H1 (cell line): ENCODE measurements around the gene OSCP1. TPM values are rescaled to one million over a fixed set of nuclear protein-coding genes. Genes with fewer than 3 reads are reported as not detected.

Source experiments
- CTCF ChIA-PET: fragments of 300-600 bp; sonication (Branson Sonifier 250); formaldehyde crosslinking; loops from one replicate; lab custom pipeline; 2021; ENCODE audit not compliant: partially characterized antibody; lab: Charles Lee
- POLR2A ChIA-PET: fragments of 300-600 bp; sonication (Branson Sonifier 250); formaldehyde crosslinking; loops from one replicate; lab custom pipeline; 2021; ENCODE audit warnings: inconsistent platforms; ENCODE audit not compliant: partially characterized antibody; lab: Charles Lee
- DNase-seq, 2 experiments: peaks; one replicate each; pipeline versions ENCODE4 v3.0.0 to v3.0.0-alpha.2; 2010 to 2022; ENCODE audit warnings: low spot score in 2 of 2, low read depth in 1 of 2, mixed read lengths in 1 of 2
- FAIRE-seq: peaks from 2 replicates; lab custom pipeline; 2011; peaks lifted over from hg19 to GRCh38; lab: Jason Lieb, UNC
- H2AFZ ChIP-seq: 2 replicates; pipeline ENCODE4 v1.8.1; 2012; ENCODE audit warnings: low read length, inconsistent platforms
- H2AK5ac ChIP-seq: 2 replicates; pipeline ENCODE4 v1.6.1; 2013; ENCODE audit warnings: low read depth, low read length
- H2BK120ac ChIP-seq: replicated peaks from 2 replicates; pipeline ENCODE3; 2013; ENCODE audit warnings: low read depth, low read length, inconsistent platforms
- H2BK12ac ChIP-seq: 2 replicates; pipeline ENCODE4 v1.6.1; 2013; ENCODE audit warnings: low read depth, low read length
- H2BK15ac ChIP-seq: 2 replicates; pipeline ENCODE4 v1.6.1; 2013; ENCODE audit warnings: low read length
- H2BK20ac ChIP-seq: 2 replicates; pipeline ENCODE4 v1.6.1; 2013; ENCODE audit warnings: low read length
- H2BK5ac ChIP-seq: 2 replicates; pipeline ENCODE4 v1.6.1; 2013; ENCODE audit warnings: low read depth, low read length
- H3K14ac ChIP-seq: 2 replicates; pipeline ENCODE4 v1.6.1; 2013; ENCODE audit warnings: inconsistent platforms; ENCODE audit not compliant: insufficient read length
- H3K18ac ChIP-seq: 2 replicates; pipeline ENCODE4 v1.6.1; 2013; ENCODE audit warnings: low read length; ENCODE audit errors: extremely low read depth
- H3K23ac ChIP-seq: 2 replicates; pipeline ENCODE4 v1.6.1; 2013; ENCODE audit warnings: inconsistent platforms; ENCODE audit not compliant: insufficient read length
- H3K23me2 ChIP-seq: 2 replicates; pipeline ENCODE4 v1.6.1; 2013; ENCODE audit warnings: low read depth, low read length
- H3K27ac ChIP-seq: 2 replicates; pipeline ENCODE4 v1.6.1; 2011; ENCODE audit warnings: low read depth, low read length, inconsistent platforms
- H3K27me3 ChIP-seq, 4 experiments: replicated peaks in 1 of 4; 1 replicate in 1 of 4; 2 replicates in 3 of 4; pipeline versions ENCODE4 v1.6.1 to v1.8.1; 2011 to 2013; ENCODE audit warnings: low read length in 3 of 4, mild to moderate bottlenecking in 3 of 4, inconsistent platforms in 2 of 4, mixed read lengths in 2 of 4, moderate library complexity in 1 of 4; ENCODE audit not compliant: control insufficient read depth in 3 of 4, insufficient read depth in 3 of 4; ENCODE audit errors: extremely low read depth in 1 of 4
- H3K36me3 ChIP-seq, 4 experiments: 2 replicates each; pipeline versions ENCODE4 v1.6.1 to v1.8.1; 2011 to 2013; ENCODE audit warnings: mild to moderate bottlenecking in 4 of 4, low read length in 3 of 4, moderate library complexity in 2 of 4, control low read depth in 1 of 4, inconsistent platforms in 1 of 4; ENCODE audit not compliant: insufficient read depth in 4 of 4, control insufficient read depth in 2 of 4
- H3K4ac ChIP-seq: replicated peaks from 2 replicates; pipeline ENCODE3; 2013; ENCODE audit warnings: low read length, low read depth, mixed read lengths, inconsistent platforms; ENCODE audit not compliant: insufficient read length
- H3K4me1 ChIP-seq, 4 experiments: replicated peaks in 1 of 4; 1 replicate in 1 of 4; 2 replicates in 3 of 4; pipeline versions ENCODE4 v1.6.1 to v1.8.1; 2011 to 2013; ENCODE audit warnings: low read length in 3 of 4, inconsistent platforms in 2 of 4, mixed read lengths in 1 of 4; ENCODE audit not compliant: insufficient read depth in 4 of 4, control insufficient read depth in 3 of 4
- H3K4me2 ChIP-seq, 2 experiments: 2 replicates each; pipeline versions ENCODE4 v1.6.1 to v1.8.1; 2011 to 2013; ENCODE audit warnings: low read depth in 2 of 2, low read length in 2 of 2, control low read depth in 1 of 2, inconsistent platforms in 1 of 2, mild to moderate bottlenecking in 1 of 2; ENCODE audit not compliant: insufficient read depth in 1 of 2
- H3K4me3 ChIP-seq, 4 experiments: fragments of 200-600, 300-600 bp in 1 of 4; sonication (generic), shearing (Covaris generic), sonication (Bioruptor Twin) in 1 of 4; 2 replicates each; pipeline versions ENCODE4 v1.5.1 to v1.8.1; 2011 to 2016; ENCODE audit warnings: low read length in 4 of 4, low read depth in 3 of 4, control low read depth in 2 of 4, inconsistent platforms in 2 of 4, mild to moderate bottlenecking in 2 of 4, mixed read lengths in 1 of 4, moderate library complexity in 1 of 4; ENCODE audit not compliant: insufficient read depth in 2 of 4; ENCODE audit errors: extremely low read depth in 1 of 4
- H3K56ac ChIP-seq: replicated peaks from 2 replicates; pipeline ENCODE3; 2013; ENCODE audit warnings: low read depth, mild to moderate bottlenecking, mixed read lengths, low read length, inconsistent platforms; ENCODE audit not compliant: insufficient read length
- H3K79me1 ChIP-seq: 2 replicates; pipeline ENCODE4 v1.6.1; 2013; ENCODE audit warnings: low read depth, low read length, control low read depth
- H3K79me2 ChIP-seq, 2 experiments: 2 replicates each; pipeline versions ENCODE4 v1.6.1 to v1.8.1; 2012 to 2013; ENCODE audit warnings: low read length in 2 of 2, mild to moderate bottlenecking in 2 of 2, inconsistent platforms in 1 of 2; ENCODE audit not compliant: insufficient read depth in 2 of 2, control insufficient read depth in 1 of 2
- H3K9ac ChIP-seq, 4 experiments: replicated peaks in 1 of 4; 1 replicate in 1 of 4; 2 replicates in 3 of 4; pipeline versions ENCODE4 v1.6.1 to v1.8.1; 2011 to 2013; ENCODE audit warnings: low read depth in 3 of 4, low read length in 3 of 4, control low read depth in 2 of 4, mild to moderate bottlenecking in 2 of 4, moderate library complexity in 2 of 4, inconsistent platforms in 1 of 4; ENCODE audit errors: extremely low read depth in 1 of 4
- H3K9me3 ChIP-seq, 2 experiments: 2 replicates each; pipeline versions ENCODE4 v1.6.1 to v1.8.1; 2012 to 2013; ENCODE audit warnings: mild to moderate bottlenecking in 2 of 2, moderate library complexity in 2 of 2, control low read depth in 1 of 2, inconsistent platforms in 1 of 2, low read depth in 1 of 2, low read length in 1 of 2, mixed read lengths in 1 of 2; ENCODE audit not compliant: insufficient read depth in 2 of 2
- H4K20me1 ChIP-seq, 2 experiments: replicated peaks in 1 of 2; 2 replicates each; pipeline versions ENCODE3 to v1.8.1; 2011 to 2013; ENCODE audit warnings: inconsistent platforms in 2 of 2, low read length in 2 of 2, mild to moderate bottlenecking in 1 of 2; ENCODE audit not compliant: insufficient read depth in 2 of 2, control insufficient read depth in 1 of 2
- H4K5ac ChIP-seq: 2 replicates; pipeline ENCODE4 v1.6.1; 2013; ENCODE audit warnings: low read length, low read depth, mixed read lengths, inconsistent platforms; ENCODE audit not compliant: insufficient read length
- H4K8ac ChIP-seq: 2 replicates; pipeline ENCODE4 v1.8.0; 2013; ENCODE audit warnings: mild to moderate bottlenecking, moderate library complexity, low read length, inconsistent platforms; ENCODE audit not compliant: insufficient read depth; ENCODE audit errors: extremely low read depth
- H4K91ac ChIP-seq: replicated peaks from 2 replicates; pipeline ENCODE3; 2013; ENCODE audit warnings: low read length, mixed read lengths, inconsistent platforms; ENCODE audit not compliant: insufficient read length
- BACH1 ChIP-seq: IDR thresholded peaks from 2 replicates; pipeline ENCODE4 v1.6.1; 2012; ENCODE audit warnings: low read length, improper control_type of control experiment
- BCL11A ChIP-seq, 2 experiments: IDR thresholded peaks; one replicate each; pipeline ENCODE4 v1.6.1; 2011; ENCODE audit warnings: low read depth in 2 of 2, low read length in 2 of 2, mild to moderate bottlenecking in 2 of 2
- JUND ChIP-seq: IDR thresholded peaks from 2 replicates; pipeline ENCODE4 v1.6.1; 2011; ENCODE audit warnings: mild to moderate bottlenecking, improper control_type of control experiment, low read length
- MAFK ChIP-seq: IDR thresholded peaks from 2 replicates; pipeline ENCODE4 v1.6.1; 2012; ENCODE audit warnings: low read depth, mild to moderate bottlenecking, improper control_type of control experiment, low read length
- NRF1 ChIP-seq: IDR thresholded peaks from 2 replicates; pipeline ENCODE4 v1.6.1; 2011; ENCODE audit warnings: mild to moderate bottlenecking, low read depth, low read length, improper control_type of control experiment
- RFX5 ChIP-seq: IDR thresholded peaks from 2 replicates; pipeline ENCODE4 v1.6.1; 2011; ENCODE audit warnings: low read depth, low read length, improper control_type of control experiment, borderline replicate concordance
- TCF12 ChIP-seq: IDR thresholded peaks from 2 replicates; pipeline ENCODE4 v1.6.1; 2011; ENCODE audit warnings: low read depth, mild to moderate bottlenecking, low read length
- ZNF274 ChIP-seq: IDR thresholded peaks from 2 replicates; pipeline ENCODE4 v1.7.0; 2012; ENCODE audit warnings: low read length, borderline replicate concordance; ENCODE audit errors: extremely low read depth
- WGBS, 2 experiments: shearing (Covaris generic) in 1 of 2; methylation state at CpG; one replicate each; pipeline versions ENCODE4 v1.1.6 to v1.1.7; 2013 to 2015; ENCODE audit warnings: low lambda C conversion rate in 2 of 2, mixed read lengths in 2 of 2, inconsistent platforms in 1 of 2, low coverage in 1 of 2, missing lambda C conversion rate in 1 of 2; ENCODE audit not compliant: insufficient replicate concordance in 2 of 2, insufficient coverage in 1 of 2, insufficient read length in 1 of 2; ENCODE audit errors: extremely low coverage in 1 of 2, missing lambda C conversion rate in 1 of 2; 5-methylcytosine and 5-hydroxymethylcytosine counted together
- polyA plus RNA-seq, 7 experiments: library from polyadenylated mRNA; depleted of rRNA in 3 of 7; stranded (reverse) in 5 of 7; unstranded in 2 of 7; fragments of >200 nt in 5 of 7; fragments of 200-250 nt in 2 of 7; gene quantifications; 1 replicate in 5 of 7; 2 replicates in 1 of 7; 4 replicates in 1 of 7; pipeline versions ENCODE4 v1.2.1 to v1.2.3, GENCODE V29; 2011 to 2013; ENCODE audit warnings: missing spikeins in 2 of 7, mixed read lengths in 2 of 7
- total RNA-seq: library from RNA; stranded (reverse); fragmentation: NEBNext Ultra II Directional; extraction: Animal tissue kit (Norgen Biotek cat#: 25700); gene quantifications from 2 replicates; pipeline ENCODE4 v1.2.1, GENCODE V29; 2021
- TF ChIP-seq, protein P1 (sequence below), 3 experiments: IDR thresholded peaks; 1 replicate in 2 of 3; 2 replicates in 1 of 3; pipeline versions ENCODE4 v1.5.1 to v1.6.1; 2011; ENCODE audit warnings: low read length in 3 of 3, mild to moderate bottlenecking in 3 of 3, inconsistent platforms in 2 of 3, low read depth in 1 of 3, moderate library complexity in 1 of 3; ENCODE audit not compliant: insufficient read depth in 1 of 3; ENCODE audit errors: control extremely low read depth in 1 of 3
- TF ChIP-seq, protein P2 (sequence below): IDR thresholded peaks from 2 replicates; pipeline ENCODE4 v1.6.1; 2012; ENCODE audit warnings: inconsistent platforms
- TF ChIP-seq, protein P3 (sequence below): IDR thresholded peaks from 2 replicates; pipeline ENCODE4 v1.6.1; 2012; ENCODE audit warnings: inconsistent platforms

Gene OSCP1
- total and polyA plus RNA-seq, 2 of the 8 experiments (the other 6 are each of a cell fraction or from before 2014, with no cell fraction given): 1.8 to 3.3 TPM

DNA sequence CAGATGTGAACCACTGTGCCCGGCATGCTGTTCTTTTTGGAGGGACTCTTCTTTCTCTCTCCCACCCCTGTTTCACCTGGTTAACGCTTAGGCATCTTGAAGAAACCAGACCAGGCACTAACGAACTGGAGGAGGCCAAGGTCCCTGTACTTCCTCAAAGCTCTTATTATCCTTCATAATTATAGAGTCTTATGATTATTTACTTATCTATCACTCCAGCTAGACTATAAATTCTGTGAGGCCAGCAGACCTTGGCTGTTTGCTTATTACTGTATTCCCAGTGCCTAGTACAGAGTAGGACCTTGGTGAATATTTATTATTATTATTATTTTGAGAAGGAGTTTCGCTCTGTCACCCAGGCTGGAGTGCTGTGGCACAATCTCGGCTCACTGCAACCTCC is 26.7 kb upstream of the OSCP1 start:
- Histone ChIP-seq H4K20me1 (no peaks in the 10 kb centered on the region), H4K5ac (no peak overlapping the region), H3K18ac (no peak overlapping the region), H3K9ac (no peak overlapping the region), H3K4ac (no peak overlapping the region), H2AFZ (no peak overlapping the region), H3K23ac (no peak overlapping the region), H2BK12ac (no peak overlapping the region), H3K36me3 (no peaks in the 10 kb centered on the region), H3K23me2 (no peaks in the 10 kb centered on the region), H3K4me2 (no peak overlapping the region), H3K56ac (no peak overlapping the region), H2BK5ac (no peak overlapping the region), H3K27ac (no peak overlapping the region), H2BK20ac (no peak overlapping the region), H3K79me1 (no peaks in the 10 kb centered on the region), H2AK5ac (no peak overlapping the region), H3K4me3 (no peak overlapping the region), H3K9me3 (no peaks in the 10 kb centered on the region), H2BK15ac (no peak overlapping the region; the same call in 1 of the 2 replicates), H4K8ac (no peak overlapping the region), H3K4me1 (peaks cover 0 to 2% (median 0%) of the 10 kb centered on the region in 4 experiments; a peak in 1 of 7 replicates), H3K14ac (no peak overlapping the region), H3K27me3 (0 out of 7 replicates have a peak, but pooled peaks cover 0 to 2% (median 0%) of the 10 kb centered on the region in 4 experiments), H2BK120ac (no peak overlapping the region), H3K79me2 (no peaks in the 10 kb centered on the region), H4K91ac (no peak overlapping the region)
- CTCF ChIA-PET: interaction anchor here (1.0 kb wide), 1 partner anchor 8 kb away, joined by 4 read pairs; no protein-coding TSS in a partner anchor
- WGBS, 2 experiments: 93% methylated on average over 4 of the region's 5 CpGs; no CpG with 5 or more reads in 1 of the 2 experiments
- no peak for FAIRE-seq
- no peak for DNase-seq
- POLR2A ChIA-PET: interaction anchor here (2.8 kb wide), 1 partner anchor 13 kb away, joined by 11 read pairs; the partner anchor contains the start of gene MRPS15
- TF ChIP-seq, protein P1, sequence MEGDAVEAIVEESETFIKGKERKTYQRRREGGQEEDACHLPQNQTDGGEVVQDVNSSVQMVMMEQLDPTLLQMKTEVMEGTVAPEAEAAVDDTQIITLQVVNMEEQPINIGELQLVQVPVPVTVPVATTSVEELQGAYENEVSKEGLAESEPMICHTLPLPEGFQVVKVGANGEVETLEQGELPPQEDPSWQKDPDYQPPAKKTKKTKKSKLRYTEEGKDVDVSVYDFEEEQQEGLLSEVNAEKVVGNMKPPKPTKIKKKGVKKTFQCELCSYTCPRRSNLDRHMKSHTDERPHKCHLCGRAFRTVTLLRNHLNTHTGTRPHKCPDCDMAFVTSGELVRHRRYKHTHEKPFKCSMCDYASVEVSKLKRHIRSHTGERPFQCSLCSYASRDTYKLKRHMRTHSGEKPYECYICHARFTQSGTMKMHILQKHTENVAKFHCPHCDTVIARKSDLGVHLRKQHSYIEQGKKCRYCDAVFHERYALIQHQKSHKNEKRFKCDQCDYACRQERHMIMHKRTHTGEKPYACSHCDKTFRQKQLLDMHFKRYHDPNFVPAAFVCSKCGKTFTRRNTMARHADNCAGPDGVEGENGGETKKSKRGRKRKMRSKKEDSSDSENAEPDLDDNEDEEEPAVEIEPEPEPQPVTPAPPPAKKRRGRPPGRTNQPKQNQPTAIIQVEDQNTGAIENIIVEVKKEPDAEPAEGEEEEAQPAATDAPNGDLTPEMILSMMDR (IDR thresholded peaks at IDR 0.05; ENCODE audit: control extremely low read depth in 1 of 3, insufficient read depth in 1 of 3, low read depth in 1 of 3, low read length in 3 of 3): no peak
- TF ChIP-seq BCL11A (IDR thresholded peaks at IDR 0.05; ENCODE audit: low read depth in 2 of 2, low read length in 2 of 2) (no peak), TCF12 (no peak), ZNF274 (no peak), NRF1 (no peak), BACH1 (no peak), JUND (no peak), MAFK (no peak), RFX5 (no peak)
- TF ChIP-seq, protein P2, sequence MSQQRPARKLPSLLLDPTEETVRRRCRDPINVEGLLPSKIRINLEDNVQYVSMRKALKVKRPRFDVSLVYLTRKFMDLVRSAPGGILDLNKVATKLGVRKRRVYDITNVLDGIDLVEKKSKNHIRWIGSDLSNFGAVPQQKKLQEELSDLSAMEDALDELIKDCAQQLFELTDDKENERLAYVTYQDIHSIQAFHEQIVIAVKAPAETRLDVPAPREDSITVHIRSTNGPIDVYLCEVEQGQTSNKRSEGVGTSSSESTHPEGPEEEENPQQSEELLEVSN: no peak
- TF ChIP-seq, protein P3, sequence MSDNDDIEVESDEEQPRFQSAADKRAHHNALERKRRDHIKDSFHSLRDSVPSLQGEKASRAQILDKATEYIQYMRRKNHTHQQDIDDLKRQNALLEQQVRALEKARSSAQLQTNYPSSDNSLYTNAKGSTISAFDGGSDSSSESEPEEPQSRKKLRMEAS: no peak
